H1 (cell line): ENCODE results near the gene RALGAPA1. TPM values are rescaled to one million over a fixed set of nuclear protein-coding genes. Genes with fewer than 3 reads are reported as not detected.

ENCODE experiments used
- ASH2L ChIP-seq: fragments of 200-600, 300-600 bp; sonication (generic); IDR thresholded peaks from one replicate; pipeline ENCODE4 v1.7.1; 2017; ENCODE audit warnings: low read length
- CEBPB ChIP-seq: IDR thresholded peaks from 2 replicates; pipeline ENCODE4 v1.6.1; 2012; ENCODE audit warnings: low read depth, low read length
- CTBP2 ChIP-seq: IDR thresholded peaks from 2 replicates; pipeline ENCODE4 v1.7.0; 2011; ENCODE audit warnings: borderline replicate concordance, mild to moderate bottlenecking, moderate library complexity, mixed read lengths, low read length; ENCODE audit not compliant: insufficient read depth, insufficient read length
- HDAC2 ChIP-seq, 2 experiments: fragments of 300-600 bp in 1 of 2; sonication (generic) in 1 of 2; IDR thresholded peaks; 2 replicates each; pipeline ENCODE4 v1.6.1; 2011 to 2012; ENCODE audit warnings: low read depth in 2 of 2, low read length in 2 of 2, mild to moderate bottlenecking in 2 of 2, moderate library complexity in 2 of 2, borderline replicate concordance in 1 of 2, inconsistent platforms in 1 of 2
- JUN ChIP-seq: IDR thresholded peaks from 2 replicates; pipeline ENCODE4 v1.6.1; 2011; ENCODE audit warnings: low read depth, mild to moderate bottlenecking, improper control_type of control experiment, low read length
- POU5F1 ChIP-seq: IDR thresholded peaks from 2 replicates; pipeline ENCODE4 v1.6.1; 2011; ENCODE audit warnings: low read depth, mild to moderate bottlenecking, low read length, moderate library complexity
- RXRA ChIP-seq: IDR thresholded peaks from 2 replicates; pipeline ENCODE4 v1.6.1; 2011; ENCODE audit warnings: low read depth, mild to moderate bottlenecking, low read length, moderate library complexity; ENCODE audit not compliant: insufficient read depth
- SAP30 ChIP-seq: fragments of 300-600 bp; sonication (generic); IDR thresholded peaks from 2 replicates; pipeline ENCODE4 v1.7.1; 2012; ENCODE audit warnings: low read length, moderate library complexity, mild to moderate bottlenecking, inconsistent platforms; ENCODE audit not compliant: insufficient read depth, insufficient replicate concordance
- SIN3A ChIP-seq, 2 experiments: IDR thresholded peaks in 1 of 2; conservative IDR thresholded peaks in 1 of 2; 2 replicates each; pipeline ENCODE4 v1.6.1; 2011 to 2012; ENCODE audit warnings: low read length in 2 of 2, improper control_type of control experiment in 1 of 2, low read depth in 1 of 2, mild to moderate bottlenecking in 1 of 2
- polyA plus RNA-seq, 7 experiments: library from polyadenylated mRNA; depleted of rRNA in 3 of 7; stranded (reverse) in 5 of 7; unstranded in 2 of 7; fragments of >200 nt in 5 of 7; fragments of 200-250 nt in 2 of 7; gene quantifications; 1 replicate in 5 of 7; 2 replicates in 1 of 7; 4 replicates in 1 of 7; pipeline versions ENCODE4 v1.2.1 to v1.2.3, GENCODE V29; 2011 to 2013; ENCODE audit warnings: missing spikeins in 2 of 7, mixed read lengths in 2 of 7
- total RNA-seq: library from RNA; stranded (reverse); fragmentation: NEBNext Ultra II Directional; extraction: Animal tissue kit (Norgen Biotek cat#: 25700); gene quantifications from 2 replicates; pipeline ENCODE4 v1.2.1, GENCODE V29; 2021
- TF ChIP-seq, protein P1 (sequence below): fragments of 300-600 bp; sonication (generic); IDR thresholded peaks from 2 replicates; pipeline ENCODE4 v1.7.1; 2012; ENCODE audit warnings: low read length, moderate library complexity, mild to moderate bottlenecking, inconsistent platforms; ENCODE audit not compliant: insufficient replicate concordance

Gene RALGAPA1
- total and polyA plus RNA-seq, 2 of the 8 experiments (the other 6 are each of a cell fraction or from before 2014, with no cell fraction given) = 4.2 to 26.7 TPM

DNA sequence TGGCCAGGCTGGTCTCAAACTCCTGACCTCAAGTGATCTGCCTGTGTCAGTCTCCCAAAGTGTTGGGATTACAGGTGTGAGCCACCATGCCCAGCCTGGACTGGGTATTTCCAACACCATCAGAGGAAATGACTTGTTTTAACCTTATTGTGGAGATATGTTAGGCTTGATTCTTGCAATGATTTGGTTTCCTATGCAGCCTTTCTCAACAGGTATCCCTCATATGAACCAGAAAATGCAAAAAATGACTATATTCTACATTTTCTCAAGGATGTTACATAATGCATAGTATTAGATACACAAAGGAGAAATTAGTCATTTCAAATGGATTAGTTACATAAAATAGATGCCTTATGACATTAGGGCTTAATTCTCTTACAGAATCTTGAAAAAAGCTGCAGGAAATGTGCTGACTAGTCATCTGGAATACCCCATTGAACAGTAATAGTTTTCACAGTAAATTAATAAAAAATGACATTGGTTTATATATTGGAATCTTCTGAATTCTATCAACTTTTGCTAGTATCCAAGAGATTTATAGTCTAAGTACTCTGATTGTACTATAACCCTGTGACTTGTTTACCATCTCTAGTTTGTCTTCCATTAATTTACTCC, 142.6 kb downstream of the RALGAPA1 start (continued):
- TF ChIP-seq, protein P1, sequence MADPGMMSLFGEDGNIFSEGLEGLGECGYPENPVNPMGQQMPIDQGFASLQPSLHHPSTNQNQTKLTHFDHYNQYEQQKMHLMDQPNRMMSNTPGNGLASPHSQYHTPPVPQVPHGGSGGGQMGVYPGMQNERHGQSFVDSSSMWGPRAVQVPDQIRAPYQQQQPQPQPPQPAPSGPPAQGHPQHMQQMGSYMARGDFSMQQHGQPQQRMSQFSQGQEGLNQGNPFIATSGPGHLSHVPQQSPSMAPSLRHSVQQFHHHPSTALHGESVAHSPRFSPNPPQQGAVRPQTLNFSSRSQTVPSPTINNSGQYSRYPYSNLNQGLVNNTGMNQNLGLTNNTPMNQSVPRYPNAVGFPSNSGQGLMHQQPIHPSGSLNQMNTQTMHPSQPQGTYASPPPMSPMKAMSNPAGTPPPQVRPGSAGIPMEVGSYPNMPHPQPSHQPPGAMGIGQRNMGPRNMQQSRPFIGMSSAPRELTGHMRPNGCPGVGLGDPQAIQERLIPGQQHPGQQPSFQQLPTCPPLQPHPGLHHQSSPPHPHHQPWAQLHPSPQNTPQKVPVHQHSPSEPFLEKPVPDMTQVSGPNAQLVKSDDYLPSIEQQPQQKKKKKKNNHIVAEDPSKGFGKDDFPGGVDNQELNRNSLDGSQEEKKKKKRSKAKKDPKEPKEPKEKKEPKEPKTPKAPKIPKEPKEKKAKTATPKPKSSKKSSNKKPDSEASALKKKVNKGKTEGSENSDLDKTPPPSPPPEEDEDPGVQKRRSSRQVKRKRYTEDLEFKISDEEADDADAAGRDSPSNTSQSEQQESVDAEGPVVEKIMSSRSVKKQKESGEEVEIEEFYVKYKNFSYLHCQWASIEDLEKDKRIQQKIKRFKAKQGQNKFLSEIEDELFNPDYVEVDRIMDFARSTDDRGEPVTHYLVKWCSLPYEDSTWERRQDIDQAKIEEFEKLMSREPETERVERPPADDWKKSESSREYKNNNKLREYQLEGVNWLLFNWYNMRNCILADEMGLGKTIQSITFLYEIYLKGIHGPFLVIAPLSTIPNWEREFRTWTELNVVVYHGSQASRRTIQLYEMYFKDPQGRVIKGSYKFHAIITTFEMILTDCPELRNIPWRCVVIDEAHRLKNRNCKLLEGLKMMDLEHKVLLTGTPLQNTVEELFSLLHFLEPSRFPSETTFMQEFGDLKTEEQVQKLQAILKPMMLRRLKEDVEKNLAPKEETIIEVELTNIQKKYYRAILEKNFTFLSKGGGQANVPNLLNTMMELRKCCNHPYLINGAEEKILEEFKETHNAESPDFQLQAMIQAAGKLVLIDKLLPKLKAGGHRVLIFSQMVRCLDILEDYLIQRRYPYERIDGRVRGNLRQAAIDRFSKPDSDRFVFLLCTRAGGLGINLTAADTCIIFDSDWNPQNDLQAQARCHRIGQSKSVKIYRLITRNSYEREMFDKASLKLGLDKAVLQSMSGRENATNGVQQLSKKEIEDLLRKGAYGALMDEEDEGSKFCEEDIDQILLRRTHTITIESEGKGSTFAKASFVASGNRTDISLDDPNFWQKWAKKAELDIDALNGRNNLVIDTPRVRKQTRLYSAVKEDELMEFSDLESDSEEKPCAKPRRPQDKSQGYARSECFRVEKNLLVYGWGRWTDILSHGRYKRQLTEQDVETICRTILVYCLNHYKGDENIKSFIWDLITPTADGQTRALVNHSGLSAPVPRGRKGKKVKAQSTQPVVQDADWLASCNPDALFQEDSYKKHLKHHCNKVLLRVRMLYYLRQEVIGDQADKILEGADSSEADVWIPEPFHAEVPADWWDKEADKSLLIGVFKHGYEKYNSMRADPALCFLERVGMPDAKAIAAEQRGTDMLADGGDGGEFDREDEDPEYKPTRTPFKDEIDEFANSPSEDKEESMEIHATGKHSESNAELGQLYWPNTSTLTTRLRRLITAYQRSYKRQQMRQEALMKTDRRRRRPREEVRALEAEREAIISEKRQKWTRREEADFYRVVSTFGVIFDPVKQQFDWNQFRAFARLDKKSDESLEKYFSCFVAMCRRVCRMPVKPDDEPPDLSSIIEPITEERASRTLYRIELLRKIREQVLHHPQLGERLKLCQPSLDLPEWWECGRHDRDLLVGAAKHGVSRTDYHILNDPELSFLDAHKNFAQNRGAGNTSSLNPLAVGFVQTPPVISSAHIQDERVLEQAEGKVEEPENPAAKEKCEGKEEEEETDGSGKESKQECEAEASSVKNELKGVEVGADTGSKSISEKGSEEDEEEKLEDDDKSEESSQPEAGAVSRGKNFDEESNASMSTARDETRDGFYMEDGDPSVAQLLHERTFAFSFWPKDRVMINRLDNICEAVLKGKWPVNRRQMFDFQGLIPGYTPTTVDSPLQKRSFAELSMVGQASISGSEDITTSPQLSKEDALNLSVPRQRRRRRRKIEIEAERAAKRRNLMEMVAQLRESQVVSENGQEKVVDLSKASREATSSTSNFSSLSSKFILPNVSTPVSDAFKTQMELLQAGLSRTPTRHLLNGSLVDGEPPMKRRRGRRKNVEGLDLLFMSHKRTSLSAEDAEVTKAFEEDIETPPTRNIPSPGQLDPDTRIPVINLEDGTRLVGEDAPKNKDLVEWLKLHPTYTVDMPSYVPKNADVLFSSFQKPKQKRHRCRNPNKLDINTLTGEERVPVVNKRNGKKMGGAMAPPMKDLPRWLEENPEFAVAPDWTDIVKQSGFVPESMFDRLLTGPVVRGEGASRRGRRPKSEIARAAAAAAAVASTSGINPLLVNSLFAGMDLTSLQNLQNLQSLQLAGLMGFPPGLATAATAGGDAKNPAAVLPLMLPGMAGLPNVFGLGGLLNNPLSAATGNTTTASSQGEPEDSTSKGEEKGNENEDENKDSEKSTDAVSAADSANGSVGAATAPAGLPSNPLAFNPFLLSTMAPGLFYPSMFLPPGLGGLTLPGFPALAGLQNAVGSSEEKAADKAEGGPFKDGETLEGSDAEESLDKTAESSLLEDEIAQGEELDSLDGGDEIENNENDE = no peak
- TF ChIP-seq CEBPB = no peak
- TF ChIP-seq SAP30 = no peak
- no peak for TF ChIP-seq JUN
- TF ChIP-seq SIN3A (conservative IDR thresholded peaks at IDR 0.05 in 1 of 2, IDR thresholded peaks at IDR 0.05 in 1 of 2; ENCODE audit: low read depth in 1 of 2, low read length in 2 of 2) = no peak
- TF ChIP-seq CTBP2 = no peak
- TF ChIP-seq ASH2L = no peak
- no peak for TF ChIP-seq HDAC2 (IDR thresholded peaks at IDR 0.05; ENCODE audit: borderline replicate concordance in 1 of 2, low read depth in 2 of 2, low read length in 2 of 2)
- TF ChIP-seq POU5F1 = no peak
- no peak for TF ChIP-seq RXRA
